Small intestine (tissue), 7 donors: Measurements from ENCODE around the gene AKAP7. TPM values are rescaled to one million over a fixed set of nuclear protein-coding genes. Genes with fewer than 3 reads are reported as not detected.

Source experiments
- DNase-seq, 2 donors: peaks; one replicate each; pipeline versions ENCODE4 v3.0.0 to v3.0.0-alpha.2; 2013
- FAIRE-seq: peaks from 2 replicates; lab custom pipeline; 2012; peaks lifted over from hg19 to GRCh38; lab: Jason Lieb, UNC
- H3K27ac ChIP-seq, 3 donors: one replicate each; pipeline ENCODE4 v1.5.1; 2013; ENCODE audit warnings: low read length in 2 of 3, mild to moderate bottlenecking in 2 of 3, control low read depth in 1 of 3, inconsistent platforms in 1 of 3, low read depth in 1 of 3, moderate library complexity in 1 of 3
- H3K27me3 ChIP-seq, 3 donors: one replicate each; pipeline ENCODE4 v1.6.1; 2013; ENCODE audit warnings: low read length in 3 of 3, inconsistent platforms in 1 of 3; ENCODE audit not compliant: control insufficient read depth in 3 of 3, insufficient read depth in 3 of 3
- H3K36me3 ChIP-seq, 3 donors: one replicate each; pipeline ENCODE4 v1.6.1; 2013; ENCODE audit warnings: low read length in 3 of 3, inconsistent platforms in 1 of 3, low read depth in 1 of 3, mild to moderate bottlenecking in 1 of 3, moderate library complexity in 1 of 3; ENCODE audit not compliant: control insufficient read depth in 3 of 3, insufficient read depth in 2 of 3
- H3K4me1 ChIP-seq, 3 donors: one replicate each; pipeline ENCODE4 v1.6.1; 2013; ENCODE audit warnings: low read length in 2 of 3, inconsistent platforms in 1 of 3, low read depth in 1 of 3, mild to moderate bottlenecking in 1 of 3, moderate library complexity in 1 of 3; ENCODE audit not compliant: control insufficient read depth in 3 of 3, insufficient read depth in 2 of 3
- H3K4me3 ChIP-seq, 3 donors: one replicate each; pipeline ENCODE4 v1.5.1; 2013; ENCODE audit warnings: low read length in 3 of 3, control low read depth in 1 of 3, inconsistent platforms in 1 of 3, low read depth in 1 of 3, mild to moderate bottlenecking in 1 of 3, moderate library complexity in 1 of 3
- H3K9me3 ChIP-seq, 2 donors: one replicate each; pipeline ENCODE4 v1.6.1; 2013; ENCODE audit warnings: low read depth in 1 of 2, low read length in 1 of 2; ENCODE audit not compliant: control insufficient read depth in 2 of 2, insufficient read depth in 1 of 2
- WGBS, 3 donors: extraction: QIAGEN DNeasy Blood & Tissue Kit; methylation state at CpG; one replicate each; pipeline ENCODE4 v1.1.7; 2013; 5-methylcytosine and 5-hydroxymethylcytosine counted together
- polyA plus RNA-seq, 4 donors: library from polyadenylated mRNA; stranded (reverse) in 3 of 4; unstranded in 1 of 4; fragments of 200-250 nt in 3 of 4; fragments of 120-200 nt in 1 of 4; gene quantifications; one replicate each; pipeline versions ENCODE4 v1.2.1 to v1.2.3, GENCODE V29; 2013
- donor health status: healthy with polysubstance abuse.
- donor health status: control.
- donor health status: control.
- donor health status: Bipolar disorder and iron deficiency.
- donor health status: healthy.

Gene AKAP7
- polyA plus RNA-seq, 4 donors: 9.2 to 85.5 (median 21.7) TPM

DNA sequence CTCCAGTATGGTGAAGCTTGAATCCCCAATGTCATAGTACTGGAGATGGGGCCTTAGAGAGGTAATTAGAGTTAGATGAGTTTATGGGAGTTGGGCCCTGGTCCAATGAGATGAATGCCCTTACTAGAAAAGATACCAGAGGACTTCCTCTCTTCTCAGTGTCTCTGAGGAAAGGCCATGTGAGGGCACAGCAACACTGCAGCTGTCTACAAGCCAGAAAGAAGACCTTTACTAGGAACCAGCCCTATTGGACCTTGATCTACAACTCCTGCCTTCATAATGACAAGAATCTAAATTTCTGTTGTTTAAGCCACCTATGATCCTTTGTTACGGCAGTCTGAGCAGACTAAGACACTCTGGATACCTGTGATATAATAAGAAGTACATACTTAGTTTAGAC lies 31.4 kb upstream of the AKAP7 start:
- Histone ChIP-seq H3K4me3 (no peak overlapping the region), H3K27ac (no peak overlapping the region), H3K9me3 (no peaks in the 10 kb centered on the region), H3K36me3 (no peaks in the 10 kb centered on the region), H3K27me3 (no peaks in the 10 kb centered on the region), H3K4me1 (peaks cover 0 to 12% (median 2%) of the 10 kb centered on the region in 3 donors)
- DNase-seq: peak; percentile 30 to 43
- no peak for FAIRE-seq
- 0 to 64% (median 21%) methylated on average over 1 of the region's 1 CpG for WGBS, 3 donors

DNA sequence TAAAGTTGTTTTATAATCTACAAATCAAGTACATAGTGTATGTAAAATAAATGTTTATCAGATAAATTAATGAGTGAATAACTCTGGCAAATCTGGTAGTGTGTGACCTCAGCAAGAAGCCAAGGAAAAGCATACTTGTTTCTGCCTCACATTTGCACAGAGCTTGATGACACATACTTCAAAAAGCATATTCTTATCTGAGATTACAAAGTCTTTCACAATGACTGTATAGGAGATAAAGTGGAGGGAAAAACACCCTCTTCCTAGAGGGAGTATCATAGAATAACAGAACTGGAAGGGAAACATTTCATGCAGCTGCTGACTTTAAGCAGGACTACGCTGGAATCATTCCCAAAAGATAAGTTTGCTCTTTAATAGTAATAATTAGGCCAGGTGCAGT lies 28.1 kb upstream of the AKAP7 start:
- peak; percentile 55 for FAIRE-seq

DNA sequence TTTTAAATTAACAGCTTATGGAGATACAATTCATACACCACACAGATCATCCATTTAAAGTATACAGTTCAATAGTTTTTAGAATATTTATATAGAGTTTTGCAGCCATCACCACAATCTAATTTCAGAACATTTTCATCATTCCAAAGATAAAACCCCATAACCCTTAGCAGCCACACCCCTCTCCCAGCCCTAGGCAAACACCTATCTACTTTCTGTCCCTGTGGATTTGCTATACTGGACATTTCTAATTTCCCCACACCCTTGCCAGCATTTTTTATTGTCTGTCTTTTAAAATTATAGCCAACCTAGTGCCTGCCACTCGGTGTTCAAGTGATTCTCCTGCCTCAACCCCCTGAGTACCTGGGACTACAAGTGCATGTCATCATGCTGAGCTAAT lies 23.0 kb upstream of the AKAP7 start:
- Histone ChIP-seq H3K4me3 (no peak overlapping the region), H3K9me3 (no peaks in the 10 kb centered on the region), H3K27ac (no peak overlapping the region), H3K4me1 (peaks cover 0 to 3% (median 0%) of the 10 kb centered on the region in 3 donors), H3K27me3 (no peaks in the 10 kb centered on the region), H3K36me3 (no peaks in the 10 kb centered on the region)
- no peak for FAIRE-seq
- 30 to 60% (median 33%) methylated on average over 1 of the region's 1 CpG for WGBS, 3 donors
- DNase-seq: no peak

More for the DNA sequence above, 28.1 kb upstream of the AKAP7 start:
- 4 to 53% (median 29%) methylated on average over 1 of the region's 1 CpG for WGBS, 3 donors
- Histone ChIP-seq H3K4me1 (peaks cover 0 to 10% (median 2%) of the 10 kb centered on the region in 3 donors), H3K27me3 (no peaks in the 10 kb centered on the region), H3K36me3 (no peaks in the 10 kb centered on the region), H3K4me3 (no peak overlapping the region), H3K9me3 (no peaks in the 10 kb centered on the region), H3K27ac (no peak overlapping the region)
- DNase-seq: peak; percentile 58 to 86

DNA sequence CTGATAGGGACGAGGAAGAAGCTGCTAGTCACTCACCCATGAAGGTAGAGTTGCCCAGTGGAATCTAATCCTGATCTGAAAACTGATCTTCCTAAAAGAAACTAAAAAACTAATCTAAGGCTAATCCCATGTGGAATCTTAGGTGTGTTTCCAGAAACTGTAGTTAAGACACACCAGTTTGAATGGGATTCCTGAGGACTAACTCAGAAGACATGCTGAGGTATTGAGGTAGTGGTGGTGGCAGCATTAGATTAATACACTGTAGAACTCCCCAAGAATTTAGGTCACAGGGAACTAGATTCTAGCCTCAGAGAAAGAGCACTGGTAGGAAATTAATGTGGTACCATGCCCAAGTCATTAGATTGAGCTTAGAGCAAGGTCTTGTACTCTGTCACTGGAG lies 19.6 kb upstream of the AKAP7 start:
- Histone ChIP-seq H3K4me3 (no peak overlapping the region), H3K27ac (no peak overlapping the region), H3K4me1 (no peaks in the 10 kb centered on the region), H3K9me3 (no peaks in the 10 kb centered on the region), H3K27me3 (no peaks in the 10 kb centered on the region), H3K36me3 (no peaks in the 10 kb centered on the region)
- DNase-seq: no peak
- WGBS, 3 donors: 76 to 93% (median 87%) methylated on average over 1 of the region's 1 CpG
- FAIRE-seq: no peak

DNA sequence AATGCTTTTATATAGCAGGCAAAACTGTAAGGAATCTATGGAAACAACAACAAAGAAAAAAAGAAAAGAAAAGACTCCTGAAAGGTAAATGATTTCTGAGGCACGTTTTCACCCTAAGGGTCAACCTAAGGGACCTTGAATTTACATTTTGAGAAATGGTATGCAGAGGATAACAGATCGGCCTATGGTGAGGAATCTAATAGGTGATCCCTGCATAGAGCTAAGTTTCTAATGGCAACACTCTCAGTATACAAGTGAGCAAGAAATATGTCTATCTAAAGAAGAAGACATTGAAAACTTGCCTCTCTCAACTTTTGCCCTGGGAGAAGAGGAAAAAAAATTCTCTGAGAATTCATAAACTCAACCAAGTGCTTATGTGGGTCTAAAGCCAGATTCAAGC lies 18.9 kb upstream of the AKAP7 start:
- 74 to 88% (median 81%) methylated on average over 2 of the region's 2 CpGs for WGBS, 3 donors
- FAIRE-seq: no peak
- no peak for DNase-seq

DNA sequence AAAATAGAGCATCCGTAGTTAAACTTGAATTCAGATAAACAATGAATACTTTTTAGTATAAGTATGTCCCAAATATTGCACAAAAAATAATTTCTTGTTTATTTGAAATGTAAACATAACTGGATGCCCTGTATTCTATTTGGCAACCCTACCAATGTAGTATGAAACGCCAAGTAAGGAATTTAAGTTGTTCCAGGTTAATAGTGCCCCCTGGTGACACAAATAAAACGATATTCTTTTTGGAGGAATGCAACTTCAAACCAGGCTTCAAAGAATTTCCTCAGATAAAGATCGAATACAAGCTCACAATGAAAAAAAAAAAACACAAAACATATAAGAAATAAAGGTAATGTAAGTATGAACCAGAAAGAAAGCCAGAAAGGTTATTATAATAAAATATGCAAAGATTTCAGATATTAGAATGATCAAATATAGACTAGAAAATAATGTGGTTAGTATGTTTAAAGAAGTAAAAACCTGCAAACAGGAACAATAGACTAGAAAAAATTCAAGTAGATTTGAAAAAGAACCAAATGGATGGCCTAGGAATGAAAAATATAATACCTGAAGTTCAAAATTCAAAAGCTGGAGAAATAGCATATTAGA lies 18.4 kb upstream of the AKAP7 start:
- no peaks in the 10 kb centered on the region for H3K36me3 ChIP-seq
- FAIRE-seq (peak; percentile 95), DNase-seq (peak; percentile 58 to 71)
- no peak overlapping the region for H3K27ac ChIP-seq
- WGBS, 3 donors: 26 to 31% (median 26%) methylated on average over 4 of the region's 4 CpGs
- H3K27me3 ChIP-seq: no peaks in the 10 kb centered on the region
- no peaks in the 10 kb centered on the region for H3K4me1 ChIP-seq
- H3K9me3 ChIP-seq: no peaks in the 10 kb centered on the region
- no peak overlapping the region for H3K4me3 ChIP-seq

More for the DNA sequence above, 18.9 kb upstream of the AKAP7 start:
- Histone ChIP-seq H3K27ac (no peak overlapping the region), H3K4me1 (no peaks in the 10 kb centered on the region), H3K36me3 (no peaks in the 10 kb centered on the region), H3K27me3 (no peaks in the 10 kb centered on the region), H3K4me3 (no peak overlapping the region), H3K9me3 (no peaks in the 10 kb centered on the region)

DNA sequence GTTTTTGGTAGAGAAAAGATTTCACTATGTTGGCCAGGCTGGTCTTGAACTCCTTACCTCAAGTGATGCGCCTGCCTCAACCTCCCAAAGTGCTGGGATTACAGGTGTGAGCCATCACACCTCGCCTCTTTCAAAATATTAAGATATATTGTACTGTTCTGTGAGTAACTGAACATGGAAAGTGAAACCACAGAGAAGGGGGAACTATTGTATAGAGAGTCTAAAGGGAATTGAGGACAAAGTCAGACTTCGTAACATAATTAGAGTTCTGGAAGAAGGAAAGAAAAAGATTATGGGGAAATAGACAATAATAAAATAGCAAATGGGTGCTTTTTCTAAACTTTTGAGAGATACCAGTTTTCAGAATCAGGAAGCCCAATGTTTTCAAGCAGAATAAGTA lies 17.4 kb upstream of the AKAP7 start:
- Histone ChIP-seq H3K27me3 (no peaks in the 10 kb centered on the region), H3K36me3 (no peaks in the 10 kb centered on the region), H3K9me3 (no peaks in the 10 kb centered on the region), H3K4me3 (no peak overlapping the region), H3K4me1 (no peaks in the 10 kb centered on the region), H3K27ac (no peak overlapping the region)
- FAIRE-seq (no peak), DNase-seq (peak; percentile 13 to 30)
- WGBS, 3 donors: 36 to 56% (median 49%) methylated on average over 3 of the region's 3 CpGs

DNA sequence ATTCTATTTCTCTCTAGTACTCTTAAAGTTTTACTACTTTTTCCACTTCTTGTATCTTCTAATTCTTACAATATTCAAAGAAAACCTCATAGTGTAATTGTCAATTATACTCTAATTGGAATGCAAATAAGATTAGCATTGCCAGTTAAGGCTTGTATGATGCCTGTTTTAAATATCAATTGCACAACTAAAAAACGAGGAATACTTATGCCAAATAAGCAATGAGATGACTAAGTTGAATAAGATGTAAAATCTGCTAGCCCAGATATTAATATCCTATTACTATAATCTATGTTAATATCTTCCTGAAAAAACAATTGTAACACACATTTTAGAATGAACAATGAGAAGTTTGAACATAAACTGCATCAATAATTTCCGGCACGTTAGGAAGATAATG lies 13.3 kb upstream of the AKAP7 start:
- DNase-seq (no peak), FAIRE-seq (no peak)
- 40 to 58% (median 51%) methylated on average over 3 of the region's 3 CpGs for WGBS, 3 donors
- no peaks in the 10 kb centered on the region for H3K36me3 ChIP-seq
- no peak overlapping the region for H3K27ac ChIP-seq
- no peaks in the 10 kb centered on the region for H3K4me1 ChIP-seq
- H3K27me3 ChIP-seq: no peaks in the 10 kb centered on the region
- no peaks in the 10 kb centered on the region for H3K9me3 ChIP-seq
- no peak overlapping the region for H3K4me3 ChIP-seq

DNA sequence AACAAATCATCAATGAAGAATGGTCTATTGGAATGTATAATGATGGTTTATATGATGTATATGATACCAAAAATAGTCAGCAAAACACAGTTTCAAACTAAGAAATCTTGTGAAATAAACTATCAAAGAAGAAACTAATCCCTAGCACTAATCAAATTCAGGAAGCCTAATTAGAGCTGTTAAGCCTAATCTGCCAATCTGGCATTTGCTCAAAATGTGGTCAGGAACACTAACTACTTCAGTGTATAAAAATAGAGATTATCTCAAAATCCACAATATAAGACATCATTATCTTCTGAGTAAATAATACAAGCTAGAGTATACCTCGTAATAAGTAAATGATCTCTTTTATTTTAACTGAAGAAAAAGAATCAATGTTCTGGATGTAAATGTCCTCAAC lies 12.8 kb upstream of the AKAP7 start:
- 42 to 63% (median 54%) methylated on average over 1 of the region's 1 CpG for WGBS, 3 donors
- Histone ChIP-seq H3K36me3 (no peaks in the 10 kb centered on the region), H3K4me3 (no peak overlapping the region), H3K9me3 (no peaks in the 10 kb centered on the region), H3K27ac (no peak overlapping the region), H3K27me3 (no peaks in the 10 kb centered on the region), H3K4me1 (no peaks in the 10 kb centered on the region)
- FAIRE-seq (no peak), DNase-seq (no peak)
